Neural cell (in vitro differentiated cells): Measurements from ENCODE around the gene C10orf105. TPM values are rescaled to one million over a fixed set of nuclear protein-coding genes. Genes with fewer than 3 reads are reported as not detected.

Experiments used
- H2AFZ ChIP-seq: fragments of 200-600, 300-800 bp; sonication (generic), shearing (Covaris generic); 2 replicates; pipeline ENCODE4 v1.6.0; 2014; ENCODE audit warnings: low read depth, mild to moderate bottlenecking, antibody characterized with exemption, low read length, moderate library complexity
- H3F3A ChIP-seq: fragments of 200-600 bp; shearing (Covaris generic); 2 replicates; pipeline ENCODE4 v1.6.1; 2016; ENCODE audit warnings: mild to moderate bottlenecking, moderate library complexity, mixed read lengths, antibody characterized with exemption, low read length; ENCODE audit not compliant: insufficient read depth, poor library complexity, severe bottlenecking
- H3K27ac ChIP-seq: fragments of 200-600, 300-800 bp; sonication (generic), shearing (Covaris generic); 2 replicates; pipeline ENCODE4 v1.5.1; 2014; ENCODE audit warnings: mild to moderate bottlenecking, low read length, moderate library complexity
- H3K27me3 ChIP-seq: fragments of 300-800, 200-600 bp; sonication (generic), shearing (Covaris generic); 2 replicates; pipeline ENCODE4 v1.6.0; 2014; ENCODE audit warnings: mild to moderate bottlenecking, low read depth, low read length, moderate library complexity; ENCODE audit not compliant: insufficient read depth
- H3K36me3 ChIP-seq: fragments of 300-800, 200-600 bp; sonication (generic), shearing (Covaris generic); 2 replicates; pipeline ENCODE4 v1.5.1; 2014; ENCODE audit warnings: mild to moderate bottlenecking, antibody characterized with exemption, low read length, moderate library complexity; ENCODE audit not compliant: insufficient read depth
- H3K4me2 ChIP-seq: fragments of 300-800, 200-600 bp; sonication (generic), shearing (Covaris generic); 2 replicates; pipeline ENCODE4 v1.6.0; 2014; ENCODE audit warnings: mild to moderate bottlenecking, low read length
- H3K4me3 ChIP-seq: fragments of 300-800, 200-600 bp; sonication (generic), shearing (Covaris generic); 2 replicates; pipeline ENCODE4 v1.5.1; 2014; ENCODE audit warnings: mild to moderate bottlenecking, low read length, moderate library complexity
- H3K79me2 ChIP-seq: fragments of 200-600 bp; shearing (Covaris generic); replicated peaks from 2 replicates; pipeline ENCODE4 v1.6.0; 2014; ENCODE audit warnings: mild to moderate bottlenecking, low read length, moderate library complexity; ENCODE audit not compliant: insufficient read depth
- H3K9ac ChIP-seq: fragments of 300-800, 200-600 bp; sonication (generic), shearing (Covaris generic); 2 replicates; pipeline ENCODE4 v1.6.1; 2016; ENCODE audit warnings: mild to moderate bottlenecking, low read length, mixed read lengths
- H3K9me2 ChIP-seq: fragments of 200-600 bp; shearing (Covaris generic); 2 replicates; pipeline ENCODE4 v1.6.1; 2016; ENCODE audit warnings: mild to moderate bottlenecking, low read length, mixed read lengths; ENCODE audit not compliant: insufficient read depth
- H3K9me3 ChIP-seq: fragments of 200-600, 300-800 bp; sonication (generic), shearing (Covaris generic); 2 replicates; pipeline ENCODE4 v1.6.1; 2016; ENCODE audit warnings: mild to moderate bottlenecking, mixed run types, low read length, moderate library complexity, mixed read lengths
- H4K20me1 ChIP-seq: fragments of 200-600 bp; shearing (Covaris generic); 2 replicates; pipeline ENCODE4 v1.6.1; 2016; ENCODE audit warnings: mild to moderate bottlenecking, mixed run types; ENCODE audit not compliant: insufficient read depth
- EP300 ChIP-seq: fragments of 450-650 bp; conservative IDR thresholded peaks from 2 replicates; pipeline ENCODE4 v1.6.1; 2014; ENCODE audit warnings: antibody characterized with exemption, mild to moderate bottlenecking, moderate library complexity; ENCODE audit not compliant: poor library complexity, severe bottlenecking
- EZH2 ChIP-seq: fragments of 200-600, 300-800 bp; shearing (Covaris generic), sonication (generic); IDR thresholded peaks from 2 replicates; pipeline ENCODE4 v1.6.1; 2014; ENCODE audit warnings: antibody characterized with exemption, low read length, borderline replicate concordance, mild to moderate bottlenecking; ENCODE audit not compliant: insufficient read depth, poor library complexity, severe bottlenecking
- MXI1 ChIP-seq: fragments of 450-650 bp; conservative IDR thresholded peaks from 2 replicates; pipeline ENCODE4 v1.6.1; 2014; ENCODE audit warnings: antibody characterized with exemption, mild to moderate bottlenecking; ENCODE audit not compliant: poor library complexity, severe bottlenecking
- POLR2AphosphoS5 ChIP-seq: IDR thresholded peaks from 2 replicates; pipeline ENCODE4 v1.6.1; 2012
- RAD21 ChIP-seq: fragments of 450-650 bp; conservative IDR thresholded peaks from 2 replicates; pipeline ENCODE4 v1.6.1; 2014; ENCODE audit warnings: antibody characterized with exemption, mild to moderate bottlenecking, moderate library complexity
- SMC3 ChIP-seq: fragments of 450-650 bp; conservative IDR thresholded peaks from 2 replicates; pipeline ENCODE4 v1.6.1; 2014; ENCODE audit warnings: antibody characterized with exemption, mild to moderate bottlenecking, moderate library complexity; ENCODE audit not compliant: poor library complexity
- TAF1 ChIP-seq: IDR thresholded peaks from 2 replicates; pipeline ENCODE4 v1.6.1; 2012; ENCODE audit warnings: low read depth
- polyA plus RNA-seq: library from polyadenylated mRNA; depleted of rRNA; stranded (reverse); fragments of >200 nt; gene quantifications from 2 replicates; pipeline ENCODE4 v1.2.3, GENCODE V29; 2014
- TF ChIP-seq, protein P1 (sequence below): IDR thresholded peaks from 2 replicates; pipeline ENCODE4 v1.6.1; 2012; ENCODE audit warnings: borderline replicate concordance
- TF ChIP-seq, protein P2 (sequence below): fragments of 450-650 bp; IDR thresholded peaks from 2 replicates; pipeline ENCODE4 v1.5.1; 2014; ENCODE audit warnings: antibody characterized with exemption, mild to moderate bottlenecking, moderate library complexity; ENCODE audit not compliant: poor library complexity, severe bottlenecking

Gene C10orf105
- polyA plus RNA-seq, 1 donor from 2014 or later, result 0.11 TPM

DNA sequence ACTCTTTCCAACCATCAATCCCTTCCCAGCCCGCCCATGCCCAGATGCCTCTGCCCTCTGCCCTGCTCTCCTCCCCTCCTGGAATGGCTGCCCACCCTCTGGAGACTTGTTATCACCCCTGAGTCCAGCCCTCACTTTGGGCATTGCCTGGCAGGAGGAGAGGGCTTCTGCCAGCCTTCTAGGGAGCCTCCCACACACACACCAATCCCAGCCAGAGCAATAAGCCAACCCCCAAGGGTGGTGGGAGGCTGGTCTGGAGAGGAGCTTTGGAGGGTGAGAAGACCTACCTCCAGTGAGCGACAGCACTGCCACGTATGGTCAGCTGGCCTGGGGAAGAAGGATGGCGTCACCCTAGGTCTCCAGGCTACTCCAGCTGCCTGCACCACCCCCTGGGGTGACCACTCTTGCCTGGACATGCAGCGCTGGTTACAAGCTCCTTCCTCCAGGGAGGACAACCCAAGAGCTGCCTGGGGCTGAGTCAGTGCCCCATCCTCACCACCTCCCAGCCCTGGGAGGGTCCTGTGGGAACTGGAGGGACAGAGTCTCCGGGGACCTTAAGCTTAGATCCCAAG, 8.4 kb downstream of the C10orf105 start:
- Histone ChIP-seq H3K9me2 (no peaks in the 10 kb centered on the region), H3F3A (no peaks in the 10 kb centered on the region), H3K36me3 (no peaks in the 10 kb centered on the region), H3K4me3 (no peak overlapping the region), H3K79me2 (no peaks in the 10 kb centered on the region), H3K27ac (no peak overlapping the region), H2AFZ (no peak overlapping the region), H3K27me3 (no peaks in the 10 kb centered on the region), H4K20me1 (no peaks in the 10 kb centered on the region), H3K9ac (no peak overlapping the region), H3K9me3 (no peaks in the 10 kb centered on the region), H3K4me2 (no peak overlapping the region)
- TF ChIP-seq, protein P1, sequence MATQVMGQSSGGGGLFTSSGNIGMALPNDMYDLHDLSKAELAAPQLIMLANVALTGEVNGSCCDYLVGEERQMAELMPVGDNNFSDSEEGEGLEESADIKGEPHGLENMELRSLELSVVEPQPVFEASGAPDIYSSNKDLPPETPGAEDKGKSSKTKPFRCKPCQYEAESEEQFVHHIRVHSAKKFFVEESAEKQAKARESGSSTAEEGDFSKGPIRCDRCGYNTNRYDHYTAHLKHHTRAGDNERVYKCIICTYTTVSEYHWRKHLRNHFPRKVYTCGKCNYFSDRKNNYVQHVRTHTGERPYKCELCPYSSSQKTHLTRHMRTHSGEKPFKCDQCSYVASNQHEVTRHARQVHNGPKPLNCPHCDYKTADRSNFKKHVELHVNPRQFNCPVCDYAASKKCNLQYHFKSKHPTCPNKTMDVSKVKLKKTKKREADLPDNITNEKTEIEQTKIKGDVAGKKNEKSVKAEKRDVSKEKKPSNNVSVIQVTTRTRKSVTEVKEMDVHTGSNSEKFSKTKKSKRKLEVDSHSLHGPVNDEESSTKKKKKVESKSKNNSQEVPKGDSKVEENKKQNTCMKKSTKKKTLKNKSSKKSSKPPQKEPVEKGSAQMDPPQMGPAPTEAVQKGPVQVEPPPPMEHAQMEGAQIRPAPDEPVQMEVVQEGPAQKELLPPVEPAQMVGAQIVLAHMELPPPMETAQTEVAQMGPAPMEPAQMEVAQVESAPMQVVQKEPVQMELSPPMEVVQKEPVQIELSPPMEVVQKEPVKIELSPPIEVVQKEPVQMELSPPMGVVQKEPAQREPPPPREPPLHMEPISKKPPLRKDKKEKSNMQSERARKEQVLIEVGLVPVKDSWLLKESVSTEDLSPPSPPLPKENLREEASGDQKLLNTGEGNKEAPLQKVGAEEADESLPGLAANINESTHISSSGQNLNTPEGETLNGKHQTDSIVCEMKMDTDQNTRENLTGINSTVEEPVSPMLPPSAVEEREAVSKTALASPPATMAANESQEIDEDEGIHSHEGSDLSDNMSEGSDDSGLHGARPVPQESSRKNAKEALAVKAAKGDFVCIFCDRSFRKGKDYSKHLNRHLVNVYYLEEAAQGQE, result no peak
- TF ChIP-seq, protein P2, sequence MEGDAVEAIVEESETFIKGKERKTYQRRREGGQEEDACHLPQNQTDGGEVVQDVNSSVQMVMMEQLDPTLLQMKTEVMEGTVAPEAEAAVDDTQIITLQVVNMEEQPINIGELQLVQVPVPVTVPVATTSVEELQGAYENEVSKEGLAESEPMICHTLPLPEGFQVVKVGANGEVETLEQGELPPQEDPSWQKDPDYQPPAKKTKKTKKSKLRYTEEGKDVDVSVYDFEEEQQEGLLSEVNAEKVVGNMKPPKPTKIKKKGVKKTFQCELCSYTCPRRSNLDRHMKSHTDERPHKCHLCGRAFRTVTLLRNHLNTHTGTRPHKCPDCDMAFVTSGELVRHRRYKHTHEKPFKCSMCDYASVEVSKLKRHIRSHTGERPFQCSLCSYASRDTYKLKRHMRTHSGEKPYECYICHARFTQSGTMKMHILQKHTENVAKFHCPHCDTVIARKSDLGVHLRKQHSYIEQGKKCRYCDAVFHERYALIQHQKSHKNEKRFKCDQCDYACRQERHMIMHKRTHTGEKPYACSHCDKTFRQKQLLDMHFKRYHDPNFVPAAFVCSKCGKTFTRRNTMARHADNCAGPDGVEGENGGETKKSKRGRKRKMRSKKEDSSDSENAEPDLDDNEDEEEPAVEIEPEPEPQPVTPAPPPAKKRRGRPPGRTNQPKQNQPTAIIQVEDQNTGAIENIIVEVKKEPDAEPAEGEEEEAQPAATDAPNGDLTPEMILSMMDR, result no peak
- TF ChIP-seq RAD21 (no peak), EZH2 (no peak), EP300 (no peak), POLR2AphosphoS5 (no peak), SMC3 (no peak), TAF1 (no peak), MXI1 (no peak)

DNA sequence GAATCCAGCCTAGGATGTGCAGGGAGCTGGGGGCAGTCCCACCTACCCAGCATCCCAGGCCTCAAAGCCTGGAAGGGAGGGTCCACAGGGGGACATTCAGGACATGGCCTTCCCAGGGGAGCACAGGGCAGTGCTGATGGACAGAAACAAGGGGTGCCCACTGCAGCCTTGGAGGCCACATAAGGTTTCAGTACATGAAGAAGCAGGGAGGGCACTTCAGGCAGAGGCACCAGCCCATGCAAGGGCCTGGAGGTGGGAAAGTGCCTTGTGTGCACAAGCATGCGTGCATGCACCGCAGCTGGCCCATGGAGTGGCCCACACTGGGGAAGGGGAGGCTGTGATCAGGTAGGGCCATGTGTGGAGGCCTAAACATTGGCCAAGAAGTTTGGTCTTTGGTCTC, 9.1 kb downstream of the C10orf105 start:
- Histone ChIP-seq H3K79me2 (no peaks in the 10 kb centered on the region), H3K27ac (no peak overlapping the region), H3K9me2 (no peaks in the 10 kb centered on the region), H4K20me1 (no peaks in the 10 kb centered on the region), H3K4me2 (no peak overlapping the region), H3K4me3 (no peak overlapping the region), H3K27me3 (no peaks in the 10 kb centered on the region), H3K36me3 (no peaks in the 10 kb centered on the region), H3F3A (no peaks in the 10 kb centered on the region), H3K9me3 (no peaks in the 10 kb centered on the region), H2AFZ (no peak overlapping the region), H3K9ac (no peak overlapping the region)
- TF ChIP-seq RAD21 (no peak), TAF1 (no peak), EZH2 (no peak), POLR2AphosphoS5 (no peak), MXI1 (no peak), EP300 (no peak), SMC3 (no peak)
- TF ChIP-seq, protein P2, result no peak
- TF ChIP-seq, protein P1, result no peak
